A673 (cell line): Measurements from ENCODE around the gene F8. TPM values are rescaled to one million over a fixed set of nuclear protein-coding genes. Genes with fewer than 3 reads are reported as not detected.
"Not testable (repeated sequence)": the region's sequence is repeated elsewhere in the genome, so short reads cannot be mapped to it uniquely, and the experiment has no call there.

Experiments
- BruUV-seq: library from RNA; stranded (reverse); fragments of 400-500 nt; replicated peaks from 2 replicates; lab custom pipeline; 2021; lab: Mats Ljungman, UMichigan
- CTCF ChIA-PET: fragments of 300-600 bp; sonication (Branson Sonifier 250); formaldehyde crosslinking; loops from one replicate; lab custom pipeline; 2022; ENCODE audit warnings: antibody characterized with exemption; lab: Charles Lee
- POLR2A ChIA-PET: fragments of 300-600 bp; sonication (Branson Sonifier 250); formaldehyde crosslinking; loops from one replicate; lab custom pipeline; 2022; ENCODE audit warnings: antibody characterized with exemption; ENCODE audit not compliant: low non-redundant PET; lab: Charles Lee
- DNase-seq: peaks from one replicate; pipeline ENCODE4 v3.0.0-alpha.2; 2015; ENCODE audit warnings: low spot score
- H3K27ac ChIP-seq: fragments of 200-600 bp; sonication (generic); 2 replicates; pipeline ENCODE4 v1.5.1; 2016; ENCODE audit warnings: mixed run types, low read depth, mild to moderate bottlenecking, mixed read lengths, antibody characterized with exemption, low read length; ENCODE audit not compliant: poor library complexity, severe bottlenecking
- H3K27me3 ChIP-seq: fragments of 200-600 bp; sonication (generic); replicated peaks from 2 replicates; pipeline ENCODE4 v1.6.1; 2017; ENCODE audit warnings: mixed run types, low read depth, mild to moderate bottlenecking, mixed read lengths, antibody characterized with exemption, low read length; ENCODE audit not compliant: insufficient read depth, poor library complexity
- H3K36me3 ChIP-seq: fragments of 200-600 bp; sonication (generic); 2 replicates; pipeline ENCODE4 v1.6.1; 2016; ENCODE audit warnings: mixed run types, mild to moderate bottlenecking, mixed read lengths, antibody characterized with exemption, low read length; ENCODE audit not compliant: insufficient read depth, poor library complexity, severe bottlenecking
- H3K4me1 ChIP-seq: fragments of 200-600 bp; sonication (generic); 2 replicates; pipeline ENCODE4 v1.6.1; 2017; ENCODE audit warnings: mixed run types, mild to moderate bottlenecking, mixed read lengths, antibody characterized with exemption, low read length; ENCODE audit not compliant: insufficient read depth, poor library complexity, severe bottlenecking
- H3K4me3 ChIP-seq: fragments of 200-600 bp; sonication (generic); 2 replicates; pipeline ENCODE4 v1.5.1; 2016; ENCODE audit warnings: low read depth, mixed run types, mild to moderate bottlenecking, mixed read lengths, low read length; ENCODE audit not compliant: poor library complexity, severe bottlenecking
- H3K9me3 ChIP-seq: fragments of 200-600 bp; sonication (generic); 2 replicates; pipeline ENCODE4 v1.6.1; 2016; ENCODE audit warnings: mixed run types, low read depth, mild to moderate bottlenecking, mixed read lengths, antibody characterized with exemption, low read length; ENCODE audit not compliant: poor library complexity, severe bottlenecking
- EZH2 ChIP-seq: fragments of 200-600 bp; sonication (generic); IDR thresholded peaks from 2 replicates; pipeline ENCODE4 v1.6.1; 2017; ENCODE audit warnings: borderline replicate concordance, low read depth, mild to moderate bottlenecking, mixed read lengths, antibody characterized with exemption, low read length; ENCODE audit not compliant: poor library complexity, severe bottlenecking
- intact Hi-C: fragments of 100-400 bp; cut with micrococcal nuclease; formaldehyde crosslinking; loops from one replicate; pipeline ENCODE4 v1.10.0; 2022; ENCODE audit not compliant: unreplicated experiment
- total RNA-seq: library from RNA; stranded (reverse); gene quantifications from 2 replicates; pipeline ENCODE4 v1.2.3, GENCODE V29; 2021
- TF ChIP-seq, protein P1 (sequence below): fragments of 300-800, 200-600 bp; sonication (generic); conservative IDR thresholded peaks from 2 replicates; pipeline ENCODE4 v1.5.1; 2017; ENCODE audit warnings: low read depth, mild to moderate bottlenecking, antibody characterized with exemption, low read length, moderate library complexity, mixed read lengths

F8 gene
- total RNA-seq, 1 experiment from 2014 or later, result 1.1 TPM

GRCh38 chrX:155009994-155010472 is 12.5 kb downstream of the F8 start:
- no peaks in the 10 kb centered on the region for H3K36me3 ChIP-seq
- H3K9me3 ChIP-seq, result no peaks in the 10 kb centered on the region
- no TSS peak for BruUV-seq
- H3K4me3 ChIP-seq, result no peak overlapping the region
- H3K4me1 ChIP-seq, result no peaks in the 10 kb centered on the region
- intact Hi-C loops, result loop anchor here (10.0 kb wide), 1 partner anchor 55 kb away; no protein-coding TSS in a partner anchor
- TF ChIP-seq EZH2, result no peak
- TF ChIP-seq, protein P1, sequence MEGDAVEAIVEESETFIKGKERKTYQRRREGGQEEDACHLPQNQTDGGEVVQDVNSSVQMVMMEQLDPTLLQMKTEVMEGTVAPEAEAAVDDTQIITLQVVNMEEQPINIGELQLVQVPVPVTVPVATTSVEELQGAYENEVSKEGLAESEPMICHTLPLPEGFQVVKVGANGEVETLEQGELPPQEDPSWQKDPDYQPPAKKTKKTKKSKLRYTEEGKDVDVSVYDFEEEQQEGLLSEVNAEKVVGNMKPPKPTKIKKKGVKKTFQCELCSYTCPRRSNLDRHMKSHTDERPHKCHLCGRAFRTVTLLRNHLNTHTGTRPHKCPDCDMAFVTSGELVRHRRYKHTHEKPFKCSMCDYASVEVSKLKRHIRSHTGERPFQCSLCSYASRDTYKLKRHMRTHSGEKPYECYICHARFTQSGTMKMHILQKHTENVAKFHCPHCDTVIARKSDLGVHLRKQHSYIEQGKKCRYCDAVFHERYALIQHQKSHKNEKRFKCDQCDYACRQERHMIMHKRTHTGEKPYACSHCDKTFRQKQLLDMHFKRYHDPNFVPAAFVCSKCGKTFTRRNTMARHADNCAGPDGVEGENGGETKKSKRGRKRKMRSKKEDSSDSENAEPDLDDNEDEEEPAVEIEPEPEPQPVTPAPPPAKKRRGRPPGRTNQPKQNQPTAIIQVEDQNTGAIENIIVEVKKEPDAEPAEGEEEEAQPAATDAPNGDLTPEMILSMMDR, result no peak
- POLR2A ChIA-PET, result no interaction called here
- no peak overlapping the region for H3K27ac ChIP-seq
- CTCF ChIA-PET, result no interaction called here
- no peak for DNase-seq
- H3K27me3 ChIP-seq, result no peaks in the 10 kb centered on the region

DNA sequence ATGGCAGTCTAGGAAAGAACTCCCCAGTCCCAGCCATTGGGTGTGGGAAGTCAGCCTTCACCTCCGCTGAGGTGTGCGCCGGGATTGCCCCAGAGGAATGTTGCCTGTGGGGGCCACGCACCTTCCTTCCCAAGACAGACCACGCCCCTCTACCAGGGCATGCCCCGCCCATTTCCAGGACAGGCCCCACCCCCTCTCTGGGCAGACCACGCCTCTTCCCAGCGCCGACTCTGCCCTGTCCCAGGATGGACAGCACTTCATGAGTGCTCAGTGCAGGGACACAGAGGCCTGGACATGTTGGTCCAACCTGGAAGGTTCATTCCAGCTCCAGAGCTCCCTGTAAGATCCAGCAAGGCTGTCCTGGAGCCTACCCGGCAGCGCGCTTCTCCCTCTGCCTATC is 13.9 kb downstream of the F8 start:
- H3K4me3 ChIP-seq, H3K27me3 ChIP-seq, H3K4me1 ChIP-seq, DNase-seq, H3K9me3 ChIP-seq, CTCF ChIA-PET, BruUV-seq, intact Hi-C loops, H3K27ac ChIP-seq, H3K36me3 ChIP-seq, POLR2A ChIA-PET: not testable (repeated sequence)

- intact Hi-C loops, H3K4me1 ChIP-seq, POLR2A ChIA-PET, H3K27me3 ChIP-seq, CTCF ChIA-PET, H3K36me3 ChIP-seq, BruUV-seq, DNase-seq, H3K27ac ChIP-seq, H3K4me3 ChIP-seq, H3K9me3 ChIP-seq: not testable (repeated sequence)
Observed at GRCh38 chrX:155006913-155007671, 15.4 kb downstream of the F8 start.

DNA sequence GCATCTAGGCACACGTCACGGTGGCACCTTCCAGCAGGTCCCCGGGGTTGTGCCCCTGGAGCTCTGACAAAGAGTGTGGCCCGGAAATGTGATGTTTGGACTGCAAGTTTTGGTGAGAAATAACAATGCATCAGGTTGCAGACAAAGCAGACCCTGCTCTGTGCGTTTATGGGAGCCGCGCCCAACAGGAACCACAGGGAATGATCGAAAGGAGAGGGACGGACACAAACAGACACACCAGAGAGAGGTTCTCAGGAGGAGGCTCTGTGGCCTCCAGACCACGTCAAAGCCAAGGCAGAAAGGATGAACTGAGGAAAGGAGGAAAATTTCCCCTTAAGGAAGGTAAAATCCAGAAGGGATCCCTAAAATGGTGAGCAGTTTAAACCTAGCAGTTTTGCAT is 16.1 kb downstream of the F8 start:
- H3K27me3 ChIP-seq, CTCF ChIA-PET, intact Hi-C loops, DNase-seq, H3K36me3 ChIP-seq, H3K4me3 ChIP-seq, H3K4me1 ChIP-seq, H3K27ac ChIP-seq, H3K9me3 ChIP-seq, POLR2A ChIA-PET, BruUV-seq: not testable (repeated sequence)
